IPS-18a (cell line): Measurements from ENCODE around the gene R3HDM1.
"Not testable (repeated sequence)": the region's sequence is repeated elsewhere in the genome, so short reads cannot be mapped to it uniquely, and the experiment has no call there.

ENCODE experiments used
- H3K27ac ChIP-seq: one replicate; pipeline ENCODE4 v1.5.1; 2013; ENCODE audit warnings: low read length
- H3K27me3 ChIP-seq: one replicate; pipeline ENCODE4 v1.6.1; 2013; ENCODE audit warnings: mild to moderate bottlenecking, low read length; ENCODE audit not compliant: control insufficient read depth, insufficient read depth
- H3K36me3 ChIP-seq: one replicate; pipeline ENCODE4 v1.6.1; 2013; ENCODE audit warnings: low read depth, low read length; ENCODE audit not compliant: control insufficient read depth
- H3K4me1 ChIP-seq: one replicate; pipeline ENCODE4 v1.6.1; 2013; ENCODE audit warnings: low read depth, low read length; ENCODE audit not compliant: control insufficient read depth
- H3K4me3 ChIP-seq: one replicate; pipeline ENCODE4 v1.5.1; 2013; ENCODE audit warnings: low read length
- H3K9ac ChIP-seq: one replicate; pipeline ENCODE4 v1.6.1; 2013; ENCODE audit warnings: mild to moderate bottlenecking, low read length, moderate library complexity
- H3K9me3 ChIP-seq: one replicate; pipeline ENCODE4 v1.6.1; 2013; ENCODE audit warnings: low read depth, low read length; ENCODE audit not compliant: control insufficient read depth

The R3HDM1 gene

GRCh38 chr2:135530313-135531230, 712 bp upstream of the R3HDM1 start, which contains the start of gene ZRANB3:
TSS of gene ZRANB3 (minus strand) at chr2:135531218.
- peaks cover 7% of the 10 kb centered on the region for H3K4me1 ChIP-seq
- peak within 1 kb of the TSS; percentile 85 for H3K27ac ChIP-seq
- H3K9me3 ChIP-seq = no peaks in the 10 kb centered on the region
- H3K27me3 ChIP-seq = no peaks in the 10 kb centered on the region
- H3K36me3 ChIP-seq = no peaks in the 10 kb centered on the region
- peak within 1 kb of the TSS; percentile 72 for H3K4me3 ChIP-seq
- peak within 1 kb of the TSS; percentile 76 for H3K9ac ChIP-seq

DNA sequence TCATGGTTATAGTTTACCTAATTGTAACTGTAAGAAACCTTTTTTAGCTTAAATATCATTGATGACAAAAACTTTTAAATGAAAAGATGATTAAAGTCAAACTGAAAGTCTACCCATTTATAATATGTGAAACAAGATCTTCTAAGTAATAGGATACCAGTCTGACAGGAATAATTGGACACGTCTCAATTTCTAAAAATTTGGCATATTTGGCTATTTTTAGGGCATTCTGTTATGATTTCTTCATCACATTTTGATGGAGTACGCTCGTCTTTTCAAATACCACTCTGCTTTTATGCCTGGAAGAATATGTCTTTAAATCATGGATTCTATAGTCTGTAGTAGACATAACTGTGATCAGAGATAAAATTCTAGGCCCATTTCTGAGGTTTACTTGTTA, 1.3 kb downstream of the R3HDM1 start:
- Histone ChIP-seq H3K27ac (no peak overlapping the region), H3K27me3 (no peaks in the 10 kb centered on the region), H3K4me3 (peak overlapping the region; percentile 72), H3K36me3 (no peaks in the 10 kb centered on the region), H3K9ac (peak overlapping the region; percentile 76), H3K9me3 (peaks cover 7% of the 10 kb centered on the region), H3K4me1 (peaks cover 7% of the 10 kb centered on the region)

- H3K4me1 ChIP-seq, H3K9me3 ChIP-seq, H3K9ac ChIP-seq, H3K36me3 ChIP-seq, H3K27me3 ChIP-seq, H3K27ac ChIP-seq, H3K4me3 ChIP-seq: not testable (repeated sequence)
Measured at GRCh38 chr2:135533545-135533944, 2.3 kb downstream of the R3HDM1 start.

DNA sequence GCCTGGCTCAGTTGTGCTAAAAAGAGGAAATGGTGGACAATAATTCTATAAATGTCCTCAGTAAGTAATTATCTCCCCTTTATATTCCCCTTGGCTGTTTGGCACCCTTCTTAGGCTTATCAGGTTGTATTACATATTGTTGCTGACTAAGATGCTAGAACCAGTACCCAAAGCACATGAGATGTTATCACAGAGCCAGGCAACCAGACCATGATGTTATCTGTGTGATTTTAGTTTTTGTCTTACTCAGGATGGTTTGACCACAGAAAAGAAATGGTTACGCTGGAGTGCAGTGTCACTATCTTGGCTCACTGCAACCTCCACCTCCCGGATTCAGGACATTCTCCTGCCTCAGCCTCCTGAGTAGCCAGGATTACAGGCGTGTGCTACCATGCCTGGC, 15.2 kb downstream of the R3HDM1 start:
- no peaks in the 10 kb centered on the region for H3K36me3 ChIP-seq
- no peaks in the 10 kb centered on the region for H3K4me1 ChIP-seq
- H3K27me3 ChIP-seq = no peaks in the 10 kb centered on the region
- H3K9me3 ChIP-seq = no peaks in the 10 kb centered on the region
- no peak overlapping the region for H3K4me3 ChIP-seq
- no peak overlapping the region for H3K27ac ChIP-seq
- no peak overlapping the region for H3K9ac ChIP-seq

DNA sequence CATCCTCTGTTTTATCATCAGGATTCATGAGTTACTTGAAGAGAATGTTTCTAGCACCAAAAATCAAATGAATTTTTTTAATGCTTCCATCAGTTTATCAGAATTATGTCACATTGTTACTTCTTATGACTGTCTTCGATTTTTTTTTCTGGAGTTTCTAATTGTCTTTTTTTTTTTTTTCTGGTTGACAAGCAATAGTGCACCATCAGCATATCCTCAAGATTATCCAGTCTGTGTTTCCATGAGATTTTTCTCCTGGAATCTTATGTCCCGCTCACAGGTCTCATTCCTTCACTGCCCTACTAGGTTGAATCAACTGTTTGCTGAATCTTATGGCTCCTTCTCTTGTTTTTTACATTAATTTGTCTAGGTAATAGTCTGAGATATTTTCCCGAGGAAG, 16.0 kb downstream of the R3HDM1 start:
- H3K9me3 ChIP-seq = no peaks in the 10 kb centered on the region
- H3K4me1 ChIP-seq = no peaks in the 10 kb centered on the region
- H3K4me3 ChIP-seq = no peak overlapping the region
- no peak overlapping the region for H3K27ac ChIP-seq
- H3K27me3 ChIP-seq = no peaks in the 10 kb centered on the region
- no peak overlapping the region for H3K9ac ChIP-seq
- no peaks in the 10 kb centered on the region for H3K36me3 ChIP-seq

- Histone ChIP-seq H3K9ac (no peak overlapping the region), H3K4me1 (no peaks in the 10 kb centered on the region), H3K27me3 (no peaks in the 10 kb centered on the region), H3K9me3 (no peaks in the 10 kb centered on the region), H3K27ac (no peak overlapping the region), H3K36me3 (no peaks in the 10 kb centered on the region), H3K4me3 (no peak overlapping the region)
Measured at GRCh38 chr2:135551356-135551755, 20.1 kb downstream of the R3HDM1 start.

- Histone ChIP-seq H3K4me3 (no peak overlapping the region), H3K4me1 (no peaks in the 10 kb centered on the region), H3K27ac (no peak overlapping the region), H3K27me3 (no peaks in the 10 kb centered on the region), H3K9ac (no peak overlapping the region), H3K36me3 (no peaks in the 10 kb centered on the region), H3K9me3 (no peaks in the 10 kb centered on the region)
Measured at GRCh38 chr2:135552887-135553286, 21.6 kb downstream of the R3HDM1 start.

DNA sequence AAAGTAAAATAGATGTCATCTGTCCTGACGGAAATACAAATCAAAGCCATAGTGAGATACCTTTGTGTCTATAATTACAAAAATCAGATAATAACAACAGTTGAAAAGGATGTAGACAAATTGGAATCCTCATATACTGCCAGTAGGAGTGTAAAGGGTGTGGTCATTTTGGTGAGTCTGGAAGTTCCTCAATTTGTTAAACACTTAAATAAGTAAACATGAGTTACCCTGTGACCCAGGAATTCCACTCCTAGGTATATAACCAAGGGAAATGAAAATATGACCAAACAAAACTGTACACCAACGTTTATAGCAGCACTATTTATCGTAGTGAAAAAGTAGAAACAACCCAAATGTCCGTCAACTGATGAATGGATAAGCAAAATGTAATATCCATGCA, 24.0 kb downstream of the R3HDM1 start:
- Histone ChIP-seq H3K4me3 (no peak overlapping the region), H3K9me3 (no peaks in the 10 kb centered on the region), H3K36me3 (no peaks in the 10 kb centered on the region), H3K27ac (no peak overlapping the region), H3K27me3 (no peaks in the 10 kb centered on the region), H3K4me1 (no peaks in the 10 kb centered on the region), H3K9ac (no peak overlapping the region)

DNA sequence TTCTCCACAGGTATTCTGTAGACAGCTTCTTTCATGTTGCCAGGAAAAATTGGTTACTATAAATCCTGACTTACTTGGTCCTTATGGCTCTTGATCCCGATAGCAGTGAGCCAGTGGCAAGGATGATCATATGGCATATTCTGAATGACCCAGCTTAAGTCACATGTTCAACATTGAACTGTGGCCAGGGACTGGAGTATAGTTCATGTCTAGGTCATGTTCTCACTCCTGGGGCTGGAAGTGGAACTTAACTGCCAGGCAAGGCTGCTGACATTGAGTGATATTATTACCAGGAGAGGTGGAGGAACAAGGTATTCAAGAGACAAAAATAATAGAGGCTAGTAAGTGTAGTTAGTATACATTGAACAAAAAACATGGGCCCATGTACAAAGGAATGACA, 26.2 kb downstream of the R3HDM1 start:
- no peak overlapping the region for H3K4me3 ChIP-seq
- no peaks in the 10 kb centered on the region for H3K4me1 ChIP-seq
- no peaks in the 10 kb centered on the region for H3K27me3 ChIP-seq
- H3K27ac ChIP-seq = no peak overlapping the region
- no peaks in the 10 kb centered on the region for H3K9me3 ChIP-seq
- no peak overlapping the region for H3K9ac ChIP-seq
- H3K36me3 ChIP-seq = no peaks in the 10 kb centered on the region

- Histone ChIP-seq H3K36me3 (peaks cover 3% of the 10 kb centered on the region), H3K9me3 (no peaks in the 10 kb centered on the region), H3K27ac (no peak overlapping the region), H3K4me1 (no peaks in the 10 kb centered on the region), H3K4me3 (no peak overlapping the region), H3K9ac (no peak overlapping the region), H3K27me3 (no peaks in the 10 kb centered on the region)
Measured at GRCh38 chr2:135561925-135562324, 30.6 kb downstream of the R3HDM1 start.

DNA sequence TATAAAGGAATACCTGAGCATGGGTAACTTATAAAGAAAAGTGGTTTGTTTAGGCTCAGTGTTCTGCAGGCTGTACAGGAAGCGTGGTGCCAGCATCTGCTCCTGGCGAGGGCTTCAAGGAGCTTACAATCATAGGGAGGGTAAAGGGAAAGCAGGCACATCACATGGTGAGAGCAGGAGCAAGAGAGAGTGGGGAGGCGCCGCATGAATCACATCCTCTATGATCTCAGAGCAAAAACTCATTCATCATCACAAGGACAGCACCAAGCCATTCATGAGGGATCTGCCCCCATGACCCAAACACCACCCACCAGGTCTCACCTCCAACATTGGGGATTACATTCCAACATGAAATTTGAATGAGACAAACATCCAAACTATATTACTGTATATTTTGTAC, 32.5 kb downstream of the R3HDM1 start:
- Histone ChIP-seq H3K4me3 (no peak overlapping the region), H3K9me3 (no peaks in the 10 kb centered on the region), H3K27ac (no peak overlapping the region), H3K9ac (no peak overlapping the region), H3K4me1 (no peaks in the 10 kb centered on the region), H3K36me3 (peaks cover 3% of the 10 kb centered on the region), H3K27me3 (no peaks in the 10 kb centered on the region)

- no peaks in the 10 kb centered on the region for H3K4me1 ChIP-seq
- H3K27me3 ChIP-seq = no peaks in the 10 kb centered on the region
- no peak overlapping the region for H3K27ac ChIP-seq
- H3K4me3 ChIP-seq = no peak overlapping the region
- no peak overlapping the region for H3K9ac ChIP-seq
- no peaks in the 10 kb centered on the region for H3K36me3 ChIP-seq
- no peaks in the 10 kb centered on the region for H3K9me3 ChIP-seq
Measured at GRCh38 chr2:135570884-135571283, 39.6 kb downstream of the R3HDM1 start.
